Lower leg skin (tissue), 4 donors: ENCODE results near the gene PCDHAC2. TPM values are rescaled to one million over a fixed set of nuclear protein-coding genes. Genes with fewer than 3 reads are reported as not detected.

Experiments used
- DNase-seq, 2 donors: peaks; one replicate each; pipeline ENCODE4 v3.0.0-alpha.2; 2019; ENCODE audit warnings: low spot score in 2 of 2
- H3K4me3 ChIP-seq: fragments of 200-600 bp; sonication (generic); 2 replicates; pipeline ENCODE4 v1.5.1; 2017; ENCODE audit warnings: mild to moderate bottlenecking, low read depth; ENCODE audit not compliant: poor library complexity, severe bottlenecking
- CTCF ChIP-seq, 3 donors: fragments of 450-650 bp; IDR thresholded peaks; one replicate each; pipeline ENCODE4 v1.5.1; 2016; ENCODE audit warnings: antibody characterized with exemption in 3 of 3, mild to moderate bottlenecking in 3 of 3, moderate library complexity in 2 of 3
- POLR2A ChIP-seq, 2 donors: fragments of 450-650 bp; IDR thresholded peaks; one replicate each; pipeline ENCODE4 v1.6.1; 2016 to 2017; ENCODE audit warnings: antibody characterized with exemption in 2 of 2, mild to moderate bottlenecking in 1 of 2, moderate library complexity in 1 of 2
- intact Hi-C: fragments of 100-400 bp; cut with DNase I; formaldehyde crosslinking; loops from one replicate; pipeline ENCODE4 v1.15.0; 2023; ENCODE audit warnings: low total_unique reads
- total RNA-seq, 4 donors: library from RNA; depleted of rRNA; stranded (reverse); fragments of >200 nt; gene quantifications; one replicate each; pipeline ENCODE4 v1.1.0, GENCODE V29; 2016

PCDHAC2 gene
- total RNA-seq, 4 donors from 2014 or later, result 0.21 to 0.29 (median 0.27) TPM; not detected in 1

- intact Hi-C loops, result no loop called here
- no peak for DNase-seq
- H3K4me3 ChIP-seq, result no peak overlapping the region
- TF ChIP-seq POLR2A (IDR thresholded peaks at IDR 0.05) (no peak), CTCF (IDR thresholded peaks at IDR 0.05) (no peak)
Measured at GRCh38 chr5:141017943-141018342, 51.7 kb downstream of the PCDHAC2 start.

Other genes starting within 250 kb of the PCDHAC2 start
- gene PCDHA1, start 180.3 kb upstream of the PCDHAC2 start, total RNA-seq, result not detected
- not detected for gene PCDHA2, start 171.6 kb upstream of the PCDHAC2 start, total RNA-seq
- gene PCDHA3, start 165.4 kb upstream of the PCDHAC2 start, total RNA-seq, result under 1 TPM in 2 of 4 donors, not detected in 2; 0.05 to 0.13 TPM
- under 1 TPM in 3 of 4 donors, not detected in 1; 0.08 to 0.58 (median 0.23) TPM for gene PCDHA4, start 159.4 kb upstream of the PCDHAC2 start, total RNA-seq
- gene PCDHA5, start 144.9 kb upstream of the PCDHAC2 start, total RNA-seq, result under 1 TPM in 3 of 4 donors, not detected in 1; 0.05 to 0.19 (median 0.10) TPM
- gene PCDHA6, start 138.5 kb upstream of the PCDHAC2 start, total RNA-seq, result under 1 TPM in 2 of 4 donors, not detected in 2; 0.13 to 0.49 TPM
- gene PCDHA7, start 132.2 kb upstream of the PCDHAC2 start, total RNA-seq, result under 1 TPM in 1 of 4 donors, not detected in 3; 0.20 TPM
- gene PCDHA8, start 125.3 kb upstream of the PCDHAC2 start, total RNA-seq, result under 1 TPM in 1 of 4 donors, not detected in 3; 0.22 TPM
- under 1 TPM in 2 of 4 donors, not detected in 2; 0.06 to 0.07 TPM for gene PCDHA9, start 118.1 kb upstream of the PCDHAC2 start, total RNA-seq
- 1 to 10 TPM in 1 of 4 donors, under 1 TPM in 3; 0.08 to 1.0 (median 0.55) TPM for gene PCDHA10, start 110.6 kb upstream of the PCDHAC2 start, total RNA-seq
- gene PCDHA11, start 97.5 kb upstream of the PCDHAC2 start, total RNA-seq, result under 1 TPM in 3 of 4 donors, not detected in 1; 0.17 to 0.94 (median 0.34) TPM
- under 1 TPM in 3 of 4 donors, not detected in 1; 0.04 to 0.39 (median 0.25) TPM for gene PCDHA12, start 91.2 kb upstream of the PCDHAC2 start, total RNA-seq
- gene PCDHA13, start 84.4 kb upstream of the PCDHAC2 start, total RNA-seq, result under 1 TPM in 3 of 4 donors, not detected in 1; 0.16 to 0.34 (median 0.30) TPM
- gene PCDHAC1, start 40.2 kb upstream of the PCDHAC2 start, total RNA-seq, result under 1 TPM in 2 of 4 donors, not detected in 2; 0.16 to 0.17 TPM
- gene PCDHB1, start 84.9 kb downstream of the PCDHAC2 start, total RNA-seq, result not detected
- 1 to 10 TPM; 2.3 to 6.2 (median 3.2) TPM for gene PCDHB2, start 128.1 kb downstream of the PCDHAC2 start, total RNA-seq
- gene PCDHB3, start 134.0 kb downstream of the PCDHAC2 start, total RNA-seq, result 1 to 10 TPM in 3 of 4 donors, under 1 TPM in 1; 0.84 to 1.6 (median 1.3) TPM
- 1 to 10 TPM; 1.1 to 2.8 (median 2.0) TPM for gene PCDHB4, start 155.3 kb downstream of the PCDHAC2 start, total RNA-seq
- 1 to 10 TPM in 2 of 4 donors, under 1 TPM in 1, not detected in 1; 0.49 to 4.9 (median 1.4) TPM for gene PCDHB5, start 168.7 kb downstream of the PCDHAC2 start, total RNA-seq
- gene PCDHB6, start 183.6 kb downstream of the PCDHAC2 start, total RNA-seq, result 1 to 10 TPM in 2 of 4 donors, under 1 TPM in 1, not detected in 1; 0.93 to 1.3 (median 1.3) TPM
- 1 to 10 TPM in 1 of 4 donors, under 1 TPM in 3; 0.49 to 1.1 (median 0.58) TPM for gene PCDHB7, start 206.2 kb downstream of the PCDHAC2 start, total RNA-seq
- gene PCDHB8, start 211.3 kb downstream of the PCDHAC2 start, total RNA-seq, result 1 to 10 TPM in 2 of 4 donors, under 1 TPM in 2; 0.10 to 1.2 (median 0.76) TPM
- 1 to 10 TPM in 3 of 4 donors, under 1 TPM in 1; 0.55 to 3.2 (median 1.9) TPM for gene PCDHB16, start 215.9 kb downstream of the PCDHAC2 start, total RNA-seq
- 1 to 10 TPM in 2 of 4 donors, under 1 TPM in 2; 0.38 to 2.2 (median 1.2) TPM for gene PCDHB9, start 220.7 kb downstream of the PCDHAC2 start, total RNA-seq
- gene PCDHB10, start 225.9 kb downstream of the PCDHAC2 start, total RNA-seq, result 1 to 10 TPM in 2 of 4 donors, under 1 TPM in 2; 0.19 to 1.5 (median 0.76) TPM
- 1 to 10 TPM in 3 of 4 donors, under 1 TPM in 1; 0.63 to 1.7 (median 1.4) TPM for gene PCDHB11, start 233.2 kb downstream of the PCDHAC2 start, total RNA-seq
- 1 to 10 TPM in 2 of 4 donors, under 1 TPM in 1, not detected in 1; 0.49 to 3.2 (median 2.3) TPM for gene PCDHB12, start 242.2 kb downstream of the PCDHAC2 start, total RNA-seq
- 1 to 10 TPM; 3.3 to 9.0 (median 5.0) TPM for gene PCDHB13, start 247.4 kb downstream of the PCDHAC2 start, total RNA-seq